ENCODE data around the gene MEI1. TPM values are rescaled to one million over a fixed set of nuclear protein-coding genes. Genes with fewer than 3 reads are reported as not detected.

Gene MEI1, protein sequence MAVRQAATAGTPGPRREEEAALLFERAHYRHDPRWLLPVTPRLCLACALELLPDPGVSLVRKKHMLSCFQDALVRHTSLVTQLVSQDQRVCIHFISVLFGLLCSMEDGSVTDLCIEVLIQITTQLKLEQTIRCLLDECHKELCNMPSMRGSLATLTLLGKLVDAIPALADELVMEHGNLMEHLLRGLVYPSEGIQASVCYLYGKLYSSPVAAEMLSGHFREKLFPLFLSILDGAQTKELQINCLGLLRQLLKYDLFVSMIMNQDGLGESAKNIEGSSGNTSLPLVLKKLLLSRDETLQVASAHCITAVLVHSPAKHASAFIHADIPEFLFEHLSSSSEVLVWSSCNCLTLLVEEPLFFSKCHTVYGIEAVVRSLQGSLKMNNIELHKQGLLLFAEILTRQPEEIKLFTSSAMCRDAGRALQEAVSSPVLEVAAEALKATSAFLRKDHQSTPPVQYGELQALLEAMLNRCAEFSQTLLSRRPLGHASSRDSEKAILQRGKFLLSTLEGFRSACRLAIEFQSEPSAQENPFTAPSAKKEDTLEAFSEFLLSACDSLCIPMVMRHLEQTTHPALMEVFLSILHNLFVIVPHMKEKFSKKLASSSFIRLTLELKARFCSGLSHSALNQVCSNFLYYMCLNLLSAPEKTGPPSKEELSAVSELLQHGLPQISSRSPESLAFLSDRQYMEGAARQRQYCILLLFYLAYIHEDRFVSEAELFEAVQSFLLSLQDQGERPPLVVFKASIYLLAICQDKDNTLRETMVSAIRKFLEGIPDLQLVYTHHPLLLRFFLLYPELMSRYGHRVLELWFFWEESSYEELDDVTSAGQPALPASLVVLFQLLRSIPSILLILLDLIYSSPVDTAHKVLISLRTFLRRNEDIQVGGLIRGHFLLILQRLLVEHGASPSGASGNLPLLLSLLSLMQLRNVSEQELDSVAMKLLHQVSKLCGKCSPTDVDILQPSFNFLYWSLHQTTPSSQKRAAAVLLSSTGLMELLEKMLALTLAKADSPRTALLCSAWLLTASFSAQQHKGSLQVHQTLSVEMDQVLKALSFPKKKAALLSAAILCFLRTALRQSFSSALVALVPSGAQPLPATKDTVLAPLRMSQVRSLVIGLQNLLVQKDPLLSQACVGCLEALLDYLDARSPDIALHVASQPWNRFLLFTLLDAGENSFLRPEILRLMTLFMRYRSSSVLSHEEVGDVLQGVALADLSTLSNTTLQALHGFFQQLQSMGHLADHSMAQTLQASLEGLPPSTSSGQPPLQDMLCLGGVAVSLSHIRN
- 10 to 100 TPM; 54.6 to 60.0 TPM for total RNA-seq

- Mint-ChIP-seq H3K27ac (peak within 1 kb of the TSS; percentile 76), H3K36me3 (ENCODE audit: low read depth) (peaks cover 3% of the 10 kb centered on the region), H3K4me1 (peaks cover 16% of the 10 kb centered on the region), H3K9me3 (no peaks in the 10 kb centered on the region), H3K4me3 (peak within 1 kb of the TSS; percentile 4), H3K27me3 (peaks cover 3% of the 10 kb centered on the region)
- ChIA-PET CTCF (interaction anchor here (0.6 to 3.9 kb wide), 7 partner anchors 12 to 1023 kb away, joined by 3 to 42 read pairs (median 4); partner anchors contain the start of genes CCDC134 and SNU13), POLR2A (interaction anchor here (1.7 kb wide), 1 partner anchor 82 kb away, joined by 6 read pairs; no protein-coding TSS in a partner anchor)
- peak; percentile 88 for DNase-seq
Measured at GRCh38 chr22:41699264-41700107, at the start of gene MEI1. MEI1 (plus strand) TSS chr22:41699503; CDS start chr22:41699539, 36 bp downstream.

DNA sequence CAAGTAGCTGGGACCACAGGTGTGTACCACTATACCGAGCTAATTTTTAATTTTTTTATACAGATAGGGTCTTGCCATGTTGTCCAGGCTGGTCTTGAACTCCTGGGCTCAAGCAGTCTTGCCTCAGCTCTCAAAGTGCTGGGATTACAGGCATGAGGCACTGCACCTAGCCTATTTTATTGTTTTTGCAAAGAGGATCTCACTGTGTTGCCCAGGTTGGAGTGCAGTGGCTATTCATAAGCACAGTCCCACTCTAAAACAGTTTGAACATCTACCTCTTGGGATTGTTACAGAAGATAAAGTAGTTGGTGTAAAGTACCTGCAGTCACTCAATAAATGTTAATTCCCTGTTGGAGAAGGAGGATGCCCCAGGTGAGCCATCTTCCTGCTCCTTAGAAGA, 49.1 kb upstream of the MEI1 start:
- no peaks in the 10 kb centered on the region for H3K27me3 Mint-ChIP-seq
- no peaks in the 10 kb centered on the region for H3K9me3 Mint-ChIP-seq
- no peak for DNase-seq
- H3K4me1 Mint-ChIP-seq = peaks cover 11% of the 10 kb centered on the region
- peaks cover 43% of the 10 kb centered on the region for H3K36me3 Mint-ChIP-seq (ENCODE audit: low read depth)
- ChIA-PET CTCF (interaction anchor here (1.6 to 1.8 kb wide), 2 partner anchors 10 to 17 kb away, joined by 5 to 8 read pairs; no protein-coding TSS in a partner anchor), POLR2A (no interaction called here)
- H3K4me3 Mint-ChIP-seq = no peak overlapping the region
- no peak overlapping the region for H3K27ac Mint-ChIP-seq

DNA sequence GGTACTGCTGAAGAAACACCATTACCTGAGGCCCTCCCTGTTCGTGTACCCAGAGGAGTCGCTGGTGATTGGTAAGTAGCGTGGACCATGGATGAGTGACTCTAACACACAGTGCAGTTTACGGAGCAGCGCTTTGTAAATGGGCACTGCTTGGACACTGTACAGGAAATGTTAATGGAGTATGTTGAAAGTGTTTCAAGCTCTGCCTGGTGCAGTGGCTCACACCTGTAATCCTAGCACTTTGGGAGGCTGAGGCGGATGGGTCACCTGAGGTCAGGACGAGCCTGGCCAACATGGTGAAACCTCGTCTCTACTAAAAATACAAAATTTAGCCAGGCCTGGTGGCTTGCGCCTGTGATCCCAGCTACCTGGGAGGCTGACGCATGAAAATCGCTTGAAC, 48.5 kb upstream of the MEI1 start:
- H3K9me3 Mint-ChIP-seq = no peaks in the 10 kb centered on the region
- no peak for DNase-seq
- peaks cover 11% of the 10 kb centered on the region for H3K4me1 Mint-ChIP-seq
- peaks cover 43% of the 10 kb centered on the region for H3K36me3 Mint-ChIP-seq (ENCODE audit: low read depth)
- H3K27me3 Mint-ChIP-seq = no peaks in the 10 kb centered on the region
- ChIA-PET CTCF (interaction anchor here (1.0 to 1.8 kb wide), 5 partner anchors 9 to 291 kb away, joined by 3 to 8 read pairs (median 5); no protein-coding TSS in a partner anchor), POLR2A (no interaction called here)
- H3K4me3 Mint-ChIP-seq = no peak overlapping the region
- no peak overlapping the region for H3K27ac Mint-ChIP-seq

GRCh38 chr22:41654322-41654721, 45.0 kb upstream of the MEI1 start:
- CTCF ChIA-PET = interaction anchor here (0.6 to 2.1 kb wide), 2 partner anchors 12 to 1395 kb away, joined by 4 to 13 read pairs; no protein-coding TSS in a partner anchor
- POLR2A ChIA-PET = no interaction called here
- H3K27me3 Mint-ChIP-seq = no peaks in the 10 kb centered on the region
- DNase-seq = no peak
- H3K36me3 Mint-ChIP-seq (ENCODE audit: low read depth) = peaks cover 37% of the 10 kb centered on the region
- H3K9me3 Mint-ChIP-seq = no peaks in the 10 kb centered on the region
- peak overlapping the region; percentile 50 for H3K27ac Mint-ChIP-seq
- H3K4me3 Mint-ChIP-seq = no peak overlapping the region
- peaks cover 3% of the 10 kb centered on the region for H3K4me1 Mint-ChIP-seq

DNA sequence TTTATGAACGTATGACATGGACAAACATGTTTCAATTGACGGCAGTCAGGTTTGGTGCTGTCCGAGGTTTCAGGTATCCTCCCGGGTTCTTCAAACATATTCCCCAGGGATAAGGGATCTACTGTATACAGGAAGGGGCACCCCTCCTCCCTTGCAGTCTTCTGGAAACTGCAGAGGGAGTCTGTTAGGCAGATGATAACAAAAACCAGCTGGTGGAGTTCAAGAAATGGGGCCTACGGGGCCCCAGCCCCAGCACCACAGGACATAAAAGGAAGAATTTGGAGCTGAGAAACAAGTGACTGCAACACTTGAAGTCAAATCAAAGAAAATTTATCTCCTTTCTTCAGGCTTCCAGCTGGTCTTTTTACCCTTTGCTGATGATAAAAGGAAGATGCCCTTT, 42.7 kb upstream of the MEI1 start:
- Mint-ChIP-seq H3K36me3 (ENCODE audit: low read depth) (peaks cover 46% of the 10 kb centered on the region), H3K4me1 (peaks cover 3% of the 10 kb centered on the region), H3K4me3 (no peak overlapping the region), H3K27me3 (no peaks in the 10 kb centered on the region), H3K9me3 (no peaks in the 10 kb centered on the region), H3K27ac (no peak overlapping the region)
- DNase-seq = no peak
- ChIA-PET CTCF (interaction anchor here (0.6 to 3.1 kb wide), 3 partner anchors 10 to 394 kb away, joined by 3 to 18 read pairs (median 4); no protein-coding TSS in a partner anchor), POLR2A (no interaction called here)

DNA sequence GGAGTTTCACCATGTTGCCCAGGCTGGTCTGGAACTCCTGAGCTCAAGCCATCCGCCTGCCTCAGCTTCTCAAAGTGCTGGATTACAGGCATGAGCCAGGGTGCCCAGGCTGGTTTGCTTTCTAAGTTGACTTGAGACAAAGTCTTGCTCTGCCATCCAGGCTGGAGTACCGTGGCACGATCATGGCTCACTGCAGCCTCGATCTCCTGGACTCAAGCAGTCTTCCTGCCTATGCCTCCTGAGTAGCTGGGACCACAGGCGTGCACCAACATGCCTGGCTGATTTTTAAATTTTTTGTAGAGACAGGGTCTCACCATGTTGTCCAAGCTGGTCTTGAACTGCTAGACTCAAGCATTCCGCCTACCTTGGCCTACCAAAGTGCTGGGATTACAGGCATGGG, 41.6 kb upstream of the MEI1 start:
- H3K36me3 Mint-ChIP-seq (ENCODE audit: low read depth) = peaks cover 47% of the 10 kb centered on the region
- H3K27me3 Mint-ChIP-seq = no peaks in the 10 kb centered on the region
- no peaks in the 10 kb centered on the region for H3K9me3 Mint-ChIP-seq
- no peak overlapping the region for H3K27ac Mint-ChIP-seq
- peaks cover 3% of the 10 kb centered on the region for H3K4me1 Mint-ChIP-seq
- no peak overlapping the region for H3K4me3 Mint-ChIP-seq
- CTCF ChIA-PET = interaction anchor here (3.1 kb wide), 1 partner anchor 9 kb away, joined by 18 read pairs; no protein-coding TSS in a partner anchor
- DNase-seq = no peak
- POLR2A ChIA-PET = no interaction called here

GRCh38 chr22:41658869-41659268, 40.4 kb upstream of the MEI1 start:
- Mint-ChIP-seq H3K27ac (no peak overlapping the region), H3K9me3 (no peaks in the 10 kb centered on the region), H3K27me3 (no peaks in the 10 kb centered on the region), H3K4me3 (no peak overlapping the region), H3K4me1 (peaks cover 3% of the 10 kb centered on the region), H3K36me3 (ENCODE audit: low read depth) (peaks cover 52% of the 10 kb centered on the region)
- no peak for DNase-seq
- ChIA-PET CTCF (interaction anchor here (3.1 kb wide), 1 partner anchor 8 kb away, joined by 18 read pairs; no protein-coding TSS in a partner anchor), POLR2A (interaction anchor here (0.6 kb wide), 1 partner anchor 216 kb away, joined by 4 read pairs; no protein-coding TSS in a partner anchor)

GRCh38 chr22:41659941-41660340, 39.4 kb upstream of the MEI1 start:
- Mint-ChIP-seq H3K36me3 (ENCODE audit: low read depth) (peaks cover 44% of the 10 kb centered on the region), H3K27ac (no peak overlapping the region), H3K9me3 (no peaks in the 10 kb centered on the region), H3K4me1 (no peaks in the 10 kb centered on the region), H3K27me3 (no peaks in the 10 kb centered on the region), H3K4me3 (no peak overlapping the region)
- no peak for DNase-seq
- CTCF ChIA-PET = interaction anchor here (0.6 to 1.8 kb wide), 3 partner anchors 9 to 46 kb away, joined by 3 to 8 read pairs (median 3); no protein-coding TSS in a partner anchor
- POLR2A ChIA-PET = no interaction called here

- ChIA-PET CTCF (interaction anchor here (0.6 to 1.8 kb wide), 3 partner anchors 10 to 45 kb away, joined by 3 to 8 read pairs (median 4); no protein-coding TSS in a partner anchor), POLR2A (no interaction called here)
- H3K9me3 Mint-ChIP-seq = no peaks in the 10 kb centered on the region
- no peak overlapping the region for H3K4me3 Mint-ChIP-seq
- H3K36me3 Mint-ChIP-seq (ENCODE audit: low read depth) = peaks cover 48% of the 10 kb centered on the region
- peak overlapping the region; percentile 47 for H3K27ac Mint-ChIP-seq
- no peaks in the 10 kb centered on the region for H3K27me3 Mint-ChIP-seq
- no peak for DNase-seq
- H3K4me1 Mint-ChIP-seq = no peaks in the 10 kb centered on the region
Measured at GRCh38 chr22:41660416-41660815, 38.9 kb upstream of the MEI1 start.

DNA sequence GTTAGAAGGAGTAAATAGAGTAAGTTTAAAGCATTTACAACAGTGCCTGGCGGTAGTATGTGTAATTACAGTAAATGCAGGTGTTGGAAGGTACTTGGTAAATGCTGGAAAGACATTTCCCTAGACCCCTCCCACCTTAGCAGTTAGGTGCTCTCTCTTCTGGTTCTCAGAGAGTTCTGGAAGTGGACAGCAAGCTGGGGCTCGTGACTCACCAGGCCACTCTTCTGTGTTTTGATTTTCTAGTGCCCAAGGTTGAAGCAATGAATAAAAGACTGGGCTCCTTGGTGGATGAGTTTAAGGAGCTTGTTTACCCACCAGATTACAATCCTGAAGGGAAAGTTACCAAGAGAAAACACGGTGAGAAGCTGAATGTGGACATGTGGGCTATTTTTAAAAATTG, 38.2 kb upstream of the MEI1 start:
- Mint-ChIP-seq H3K27ac (no peak overlapping the region), H3K4me3 (no peak overlapping the region), H3K4me1 (no peaks in the 10 kb centered on the region), H3K36me3 (ENCODE audit: low read depth) (peaks cover 49% of the 10 kb centered on the region), H3K9me3 (no peaks in the 10 kb centered on the region), H3K27me3 (no peaks in the 10 kb centered on the region)
- ChIA-PET CTCF (interaction anchor here (0.8 to 1.8 kb wide), 3 partner anchors 10 to 282 kb away, joined by 3 to 8 read pairs (median 4); no protein-coding TSS in a partner anchor), POLR2A (no interaction called here)
- no peak for DNase-seq

DNA sequence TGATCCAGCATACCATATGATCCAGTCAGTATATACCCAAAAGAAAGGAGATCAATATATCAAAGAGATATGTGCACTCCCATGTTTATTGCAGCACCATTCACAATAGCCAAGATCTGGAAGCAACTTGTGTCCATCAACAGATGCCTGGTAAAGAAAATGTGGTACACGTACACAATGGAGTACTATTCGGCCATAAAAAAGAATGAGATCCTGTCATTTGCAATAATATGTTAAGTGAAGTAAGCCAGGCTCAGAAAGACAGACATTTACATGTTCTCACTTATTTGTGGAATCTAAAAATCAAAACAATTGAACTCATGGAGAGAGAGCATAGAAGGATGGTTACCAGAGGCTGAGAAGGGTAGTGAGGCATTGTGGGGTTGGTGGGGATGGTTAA, 37.6 kb upstream of the MEI1 start:
- Mint-ChIP-seq H3K4me1 (peaks cover 2% of the 10 kb centered on the region), H3K4me3 (no peak overlapping the region), H3K36me3 (ENCODE audit: low read depth) (peaks cover 46% of the 10 kb centered on the region), H3K9me3 (no peaks in the 10 kb centered on the region), H3K27ac (no peak overlapping the region), H3K27me3 (no peaks in the 10 kb centered on the region)
- POLR2A ChIA-PET = no interaction called here
- CTCF ChIA-PET = interaction anchor here (0.8 to 1.4 kb wide), 2 partner anchors 35 to 281 kb away, joined by 3 to 4 read pairs; no protein-coding TSS in a partner anchor
- no peak for DNase-seq
